ENCODE results near the gene CYP11A1. TPM values are rescaled to one million over a fixed set of nuclear protein-coding genes. Genes with fewer than 3 reads are reported as not detected.
A peak's percentile ranks its signal among the peaks of the same experiment; 100 is the strongest.
"Not testable (repeated sequence)": the region's sequence is repeated elsewhere in the genome, so short reads cannot be mapped to it uniquely, and the experiment has no call there.

Gene CYP11A1
- polyA plus RNA-seq, 3 donors from 2014 or later, result not detected

DNA sequence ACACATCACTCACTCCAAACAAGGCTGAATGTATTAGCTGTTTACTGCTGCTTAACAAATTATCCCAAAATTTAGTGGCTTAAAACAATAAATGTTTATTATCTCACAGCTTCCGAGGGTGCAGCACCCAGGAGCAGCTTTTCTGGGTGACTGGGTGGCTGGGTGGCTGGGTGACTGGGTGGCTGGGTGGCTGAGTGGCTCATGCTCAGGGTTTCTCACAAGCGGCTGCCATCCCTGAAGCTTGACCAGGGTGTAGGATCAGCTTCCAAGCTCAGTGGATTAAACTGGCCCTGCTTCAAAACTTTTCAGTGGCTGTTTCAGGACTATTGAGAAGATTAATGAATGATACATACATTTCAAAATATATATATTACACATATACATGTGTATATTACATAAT, 2.3 kb upstream of the CYP11A1 start:
- H3K27me3 Mint-ChIP-seq (ENCODE audit: low read depth in 3 of 3), result peaks cover 2 to 17% (median 7%) of the 10 kb centered on the region in 3 donors
- no peak overlapping the region for H3K4me3 Mint-ChIP-seq
- no peak for DNase-seq
- H3K36me3 Mint-ChIP-seq, result no peaks in the 10 kb centered on the region
- H3K4me1 Mint-ChIP-seq, result peaks cover 4 to 10% of the 10 kb centered on the region in 2 donors
- H3K27ac Mint-ChIP-seq, result no peak overlapping the region
- no peaks in the 10 kb centered on the region for H3K9me3 Mint-ChIP-seq

DNA sequence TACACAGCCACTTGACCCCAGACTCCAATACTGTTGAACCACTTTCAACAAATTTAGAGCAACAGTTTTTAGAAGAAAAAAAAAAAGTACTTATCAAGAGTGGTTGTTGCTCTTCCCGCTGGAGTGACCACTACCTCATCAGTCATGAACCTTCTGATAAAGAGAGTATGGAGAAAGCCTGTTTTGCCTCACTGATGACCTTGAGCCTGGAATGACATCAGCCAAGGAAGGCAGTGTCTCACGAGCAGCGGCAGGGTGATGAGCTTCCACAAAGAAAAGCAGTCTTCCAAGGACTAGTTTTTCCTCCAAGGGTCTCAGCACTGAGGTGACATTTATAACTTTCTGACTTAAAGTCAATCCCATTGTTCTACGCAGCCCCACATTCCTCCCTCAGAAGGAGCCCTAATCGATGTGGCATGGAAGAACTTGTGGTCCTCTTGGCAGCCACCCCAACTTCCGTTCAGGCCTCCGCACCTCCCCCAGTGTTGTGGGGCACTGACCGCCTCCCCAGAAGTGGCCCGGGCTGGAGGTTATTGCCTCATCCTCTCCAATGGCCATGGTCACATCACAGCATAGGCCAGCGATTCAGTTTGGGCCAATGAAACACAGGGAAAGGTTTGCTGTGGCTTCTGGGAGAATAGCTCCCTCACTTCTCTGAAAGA, 1.8 kb upstream of the CYP11A1 start:
- no peaks in the 10 kb centered on the region for H3K36me3 Mint-ChIP-seq
- peaks cover 0 to 5% of the 10 kb centered on the region in 2 donors for H3K4me1 Mint-ChIP-seq
- peaks cover 2 to 17% (median 8%) of the 10 kb centered on the region in 3 donors for H3K27me3 Mint-ChIP-seq (ENCODE audit: low read depth in 3 of 3)
- no peak overlapping the region for H3K4me3 Mint-ChIP-seq
- no peak overlapping the region for H3K27ac Mint-ChIP-seq
- no peaks in the 10 kb centered on the region for H3K9me3 Mint-ChIP-seq
- no peak for DNase-seq

DNA sequence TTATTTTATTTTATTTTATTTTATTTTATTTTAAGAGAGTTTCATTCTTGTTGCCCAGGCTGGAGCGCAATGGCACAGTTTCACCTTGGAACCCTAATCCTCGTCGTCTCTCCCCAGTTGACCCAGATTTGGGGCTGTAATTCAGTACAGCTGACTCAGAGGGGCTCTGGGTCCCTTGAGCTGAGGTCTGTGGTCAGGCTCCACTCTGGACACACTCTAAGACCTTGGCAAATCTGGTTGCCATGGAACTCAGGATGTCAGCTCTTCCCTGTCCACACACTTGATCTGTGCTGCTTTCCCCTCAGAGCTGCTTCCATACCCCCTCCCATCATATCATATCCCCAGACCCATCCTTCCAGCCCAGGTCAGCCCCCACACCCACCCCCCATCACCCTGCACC, 675 bp upstream of the CYP11A1 start:
- Mint-ChIP-seq H3K4me3 (no peak overlapping the region), H3K9me3 (no peaks in the 10 kb centered on the region), H3K27ac (no peak overlapping the region), H3K27me3 (ENCODE audit: low read depth in 3 of 3) (peaks cover 4 to 19% (median 10%) of the 10 kb centered on the region in 3 donors), H3K36me3 (no peaks in the 10 kb centered on the region), H3K4me1 (peaks cover 0 to 4% of the 10 kb centered on the region in 2 donors)
- no peak for DNase-seq

DNA sequence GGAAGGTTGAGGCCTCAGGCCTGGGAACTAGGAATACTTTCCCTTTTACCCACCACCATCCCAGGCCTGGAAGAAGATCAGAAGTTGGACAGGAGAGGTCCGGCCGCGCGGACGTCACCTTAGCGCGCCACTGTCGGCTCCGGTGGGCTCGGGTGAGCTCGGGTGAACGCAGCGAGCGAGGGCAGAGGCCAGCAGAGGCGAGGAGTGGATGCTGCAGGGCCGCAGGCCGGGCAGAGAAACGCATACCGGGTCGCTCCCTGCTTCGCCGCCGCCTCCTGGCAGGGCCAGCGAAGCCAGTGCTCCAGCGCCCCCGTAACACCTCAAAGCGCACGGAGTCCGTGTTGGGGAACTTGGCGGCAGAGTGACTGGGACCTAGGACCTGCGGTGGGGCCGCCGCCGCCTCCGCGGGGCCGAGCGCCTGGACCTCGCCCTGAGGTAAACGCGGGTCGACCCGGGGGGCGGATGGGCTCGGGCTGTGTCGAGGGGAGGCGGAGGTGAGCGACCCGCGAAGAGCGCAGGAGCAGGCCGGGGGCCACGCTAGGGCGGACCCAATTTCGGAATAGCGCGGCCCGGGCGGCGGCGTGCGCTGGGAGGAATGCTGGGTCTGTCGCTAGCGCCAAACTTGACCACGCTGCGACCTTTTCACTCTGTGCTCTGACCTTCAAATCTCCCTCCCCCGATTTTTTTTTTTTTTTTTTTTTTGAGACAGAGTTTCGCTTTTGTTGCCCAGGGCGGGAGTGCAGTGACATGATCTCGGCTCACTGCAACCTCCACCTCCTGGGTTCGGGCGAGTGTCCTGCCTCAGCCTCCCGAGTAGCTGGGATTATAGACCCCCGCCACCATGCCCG, 1.6 kb downstream of the CYP11A1 start:
- H3K4me3 Mint-ChIP-seq, result peak overlapping the region; percentile 57 to 67 (median 60)
- H3K27me3 Mint-ChIP-seq (ENCODE audit: low read depth in 3 of 3), result peaks cover 4 to 19% (median 14%) of the 10 kb centered on the region in 3 donors
- DNase-seq, result peak in 1 of 3 donors; percentile 6
- no peak overlapping the region for H3K27ac Mint-ChIP-seq
- no peaks in the 10 kb centered on the region for H3K36me3 Mint-ChIP-seq
- H3K4me1 Mint-ChIP-seq, result peaks cover 0 to 4% of the 10 kb centered on the region in 2 donors
- no peaks in the 10 kb centered on the region for H3K9me3 Mint-ChIP-seq

DNA sequence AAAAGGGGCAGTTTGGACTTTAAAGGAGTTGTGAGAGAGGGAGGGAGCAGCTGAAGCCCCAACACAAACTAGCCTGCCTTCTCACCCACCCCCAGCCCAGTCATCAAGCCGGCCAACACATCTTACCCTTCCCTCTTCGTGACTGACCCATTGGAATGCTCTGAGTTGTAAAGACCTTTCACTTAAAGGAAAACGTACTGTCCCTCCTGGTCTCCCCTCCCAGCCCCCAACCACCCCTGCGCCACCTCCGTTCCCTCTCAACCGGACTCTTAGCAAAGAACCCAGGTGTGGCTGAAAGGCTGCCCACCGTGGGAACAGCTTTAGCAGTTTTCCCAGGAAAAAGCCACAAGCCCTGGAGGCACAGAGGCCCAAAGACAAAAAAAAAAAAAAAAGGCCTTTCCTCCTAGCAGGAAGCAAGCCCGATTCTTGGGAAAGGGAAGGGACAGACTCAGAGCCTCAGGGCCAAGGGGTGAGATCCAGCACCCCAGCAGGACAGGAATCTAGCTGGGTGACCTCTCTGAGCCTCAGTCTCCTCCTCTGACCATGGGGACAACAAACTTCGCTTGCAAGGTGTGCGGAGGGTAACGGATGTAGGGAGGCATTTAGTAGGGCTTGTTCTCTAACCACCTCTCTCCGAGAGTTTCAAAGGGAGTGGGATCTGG, 2.4 kb downstream of the CYP11A1 start:
- no peaks in the 10 kb centered on the region for H3K36me3 Mint-ChIP-seq
- peaks cover 0 to 4% of the 10 kb centered on the region in 2 donors for H3K4me1 Mint-ChIP-seq
- no peak for DNase-seq
- peaks cover 4 to 19% (median 13%) of the 10 kb centered on the region in 3 donors for H3K27me3 Mint-ChIP-seq (ENCODE audit: low read depth in 3 of 3)
- H3K4me3 Mint-ChIP-seq, result peak overlapping the region; percentile 28 to 67 (median 60)
- H3K27ac Mint-ChIP-seq, result no peak overlapping the region
- no peaks in the 10 kb centered on the region for H3K9me3 Mint-ChIP-seq

DNA sequence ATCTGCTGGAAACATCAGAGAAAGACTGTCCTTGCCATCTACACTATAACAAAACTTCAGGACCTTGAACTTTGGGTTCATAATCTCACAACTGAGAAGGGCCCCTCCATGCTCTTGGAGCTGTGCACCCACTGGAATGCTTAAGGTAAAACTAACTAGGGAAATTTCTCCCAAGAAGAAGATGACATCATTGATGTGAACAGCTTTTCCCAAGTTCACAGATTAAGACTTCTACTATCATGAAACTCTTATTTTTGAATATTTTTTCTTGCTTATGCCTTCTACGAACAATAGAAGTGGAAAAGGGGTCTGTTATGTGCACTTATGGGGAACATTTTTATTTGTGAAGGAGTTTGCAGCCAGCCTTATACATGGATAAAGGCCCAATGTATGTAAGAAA, 5.0 kb downstream of the CYP11A1 start:
- H3K27me3 Mint-ChIP-seq (ENCODE audit: low read depth in 3 of 3), result peaks cover 4 to 13% (median 8%) of the 10 kb centered on the region in 3 donors
- DNase-seq, result no peak
- H3K4me1 Mint-ChIP-seq, result peaks cover 0 to 4% of the 10 kb centered on the region in 2 donors
- no peak overlapping the region for H3K27ac Mint-ChIP-seq
- no peaks in the 10 kb centered on the region for H3K9me3 Mint-ChIP-seq
- no peaks in the 10 kb centered on the region for H3K36me3 Mint-ChIP-seq
- H3K4me3 Mint-ChIP-seq, result no peak overlapping the region

DNA sequence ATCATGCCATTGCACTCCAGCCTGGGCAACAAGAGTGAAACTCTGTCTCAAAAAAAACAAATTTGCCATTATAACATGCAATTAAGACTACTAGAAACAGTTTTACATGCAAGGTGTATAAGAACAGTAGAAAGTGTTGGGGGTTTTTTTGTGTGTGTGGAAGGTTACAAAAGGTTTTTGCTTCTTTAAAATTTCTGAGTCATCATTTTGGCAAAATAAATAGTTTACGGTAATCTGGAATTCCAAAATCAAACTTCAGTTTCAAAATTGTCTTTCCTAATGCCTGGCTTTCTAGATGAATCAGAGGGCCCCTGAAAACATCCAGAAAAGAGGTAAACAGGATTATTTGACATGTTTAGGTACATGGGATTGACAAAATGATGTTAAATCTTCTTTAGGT, 6.6 kb downstream of the CYP11A1 start:
- H3K4me3 Mint-ChIP-seq; H3K36me3 Mint-ChIP-seq; DNase-seq; H3K27me3 Mint-ChIP-seq (ENCODE audit: low read depth in 3 of 3); H3K4me1 Mint-ChIP-seq; H3K9me3 Mint-ChIP-seq; H3K27ac Mint-ChIP-seq: not testable (repeated sequence)

DNA sequence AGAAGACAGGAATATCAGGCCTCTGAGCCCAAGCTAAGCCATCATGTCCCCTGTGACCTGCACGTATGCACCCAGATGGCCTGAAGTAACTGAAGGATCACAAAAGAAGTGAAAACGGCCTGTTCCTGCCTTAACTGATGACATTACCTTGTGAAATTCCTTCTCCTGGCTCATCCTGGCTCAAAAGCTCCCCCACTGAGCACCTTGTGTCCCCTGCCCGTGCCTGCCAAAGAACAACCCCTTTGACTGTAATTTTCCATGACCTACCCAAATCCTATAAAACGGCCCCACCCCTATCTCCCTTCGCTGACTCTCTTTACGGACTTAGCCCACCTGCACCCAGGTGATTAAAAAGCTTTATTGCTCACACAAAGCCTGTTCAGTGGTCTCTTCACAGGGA, 8.1 kb downstream of the CYP11A1 start:
- not testable (repeated sequence) for H3K27me3 Mint-ChIP-seq (ENCODE audit: low read depth in 3 of 3); H3K4me1 Mint-ChIP-seq; H3K36me3 Mint-ChIP-seq; H3K4me3 Mint-ChIP-seq; DNase-seq; H3K27ac Mint-ChIP-seq; H3K9me3 Mint-ChIP-seq

DNA sequence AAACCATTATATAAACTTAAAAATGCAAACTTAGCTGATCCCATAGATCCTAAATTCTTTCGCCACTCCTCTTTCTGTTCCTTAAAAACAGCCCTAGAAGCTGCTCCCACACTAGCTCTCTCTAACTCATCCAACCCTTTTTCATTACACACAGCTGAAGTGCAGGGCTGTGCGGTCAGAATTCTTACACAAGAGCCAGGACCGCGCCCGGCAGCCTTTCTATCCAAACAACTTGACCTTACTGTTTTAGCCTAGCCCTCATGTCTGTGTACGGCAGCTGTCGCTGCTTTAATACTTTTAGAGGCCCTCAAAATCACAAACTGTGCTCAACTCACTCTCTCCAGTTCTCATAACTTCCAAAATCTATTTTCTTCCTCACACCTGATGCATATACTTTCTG, 9.9 kb downstream of the CYP11A1 start:
- not testable (repeated sequence) for H3K4me3 Mint-ChIP-seq; H3K9me3 Mint-ChIP-seq; H3K27ac Mint-ChIP-seq; H3K4me1 Mint-ChIP-seq; H3K27me3 Mint-ChIP-seq (ENCODE audit: low read depth in 3 of 3); H3K36me3 Mint-ChIP-seq; DNase-seq

DNA sequence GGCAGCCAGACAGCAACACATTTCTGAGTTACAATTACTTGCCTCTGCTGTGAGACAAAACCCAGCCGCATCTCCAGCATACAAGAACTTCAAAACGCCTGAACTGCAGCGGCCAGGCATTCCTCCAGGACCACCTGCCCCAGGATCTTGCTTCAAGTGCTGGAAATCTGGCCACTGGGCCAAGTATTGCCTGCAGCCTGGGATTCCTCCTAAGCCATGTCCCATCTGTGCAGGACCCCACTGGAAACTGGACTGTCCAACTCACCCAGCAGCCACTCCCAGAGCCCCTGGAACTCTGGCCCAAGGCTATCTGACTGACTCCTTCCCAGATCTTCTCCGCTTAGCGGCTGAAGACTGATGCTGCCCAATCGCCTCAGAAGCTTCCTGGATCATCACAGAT, 11.4 kb downstream of the CYP11A1 start:
- not testable (repeated sequence) for H3K27me3 Mint-ChIP-seq (ENCODE audit: low read depth in 3 of 3)

DNA sequence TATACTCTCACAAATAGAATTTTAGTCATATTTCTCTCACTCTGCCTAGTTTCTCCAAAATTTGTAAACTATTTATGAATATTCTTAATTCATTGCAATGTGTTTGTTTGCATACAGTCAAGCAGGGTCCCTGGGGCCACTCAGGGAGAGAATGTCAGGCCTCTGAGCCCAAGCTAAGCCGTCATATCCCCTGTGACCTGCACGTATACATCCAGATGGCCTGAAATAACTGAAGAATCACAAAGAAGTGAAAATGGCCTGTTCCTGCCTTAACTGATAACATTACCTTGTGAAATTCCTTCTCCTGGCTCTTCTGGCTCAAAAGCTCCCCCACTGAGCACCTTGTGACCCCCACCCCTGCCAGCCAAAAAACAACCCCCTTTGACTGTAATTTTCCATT, 13.5 kb downstream of the CYP11A1 start:
- H3K27me3 Mint-ChIP-seq (ENCODE audit: low read depth in 3 of 3), result peaks cover 0 to 13% (median 1%) of the 10 kb centered on the region in 3 donors
- not testable (repeated sequence) for H3K4me1 Mint-ChIP-seq, H3K4me3 Mint-ChIP-seq, H3K36me3 Mint-ChIP-seq, H3K9me3 Mint-ChIP-seq, H3K27ac Mint-ChIP-seq, DNase-seq

More for the DNA sequence above, 11.4 kb downstream of the CYP11A1 start:
- H3K4me3 Mint-ChIP-seq, H3K4me1 Mint-ChIP-seq, H3K36me3 Mint-ChIP-seq, H3K27ac Mint-ChIP-seq, H3K9me3 Mint-ChIP-seq, DNase-seq: not testable (repeated sequence)

DNA sequence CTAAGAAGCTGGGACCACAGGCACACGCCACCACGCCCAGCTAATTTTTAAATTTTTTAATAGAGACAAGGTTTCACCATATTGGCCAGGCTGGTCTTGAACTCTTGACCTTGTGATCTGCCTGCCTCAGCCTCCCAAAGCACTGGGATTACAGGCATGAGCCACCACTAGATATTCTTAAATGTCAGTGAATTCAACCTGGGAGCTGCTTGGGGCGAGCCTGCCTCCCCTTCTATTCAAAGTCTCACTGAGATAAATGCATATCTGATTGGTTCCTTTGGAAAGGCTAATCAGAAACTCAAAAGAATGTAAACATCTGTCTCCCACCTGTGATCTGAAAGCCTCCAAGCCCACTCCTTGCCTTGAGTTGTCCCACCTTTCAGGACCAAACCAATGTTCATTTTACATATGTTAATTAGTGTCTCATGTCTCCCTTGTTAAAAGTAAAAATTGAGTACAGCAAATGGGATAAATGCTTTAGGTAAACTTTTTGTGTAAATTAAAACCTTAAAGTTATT, 15.0 kb downstream of the CYP11A1 start:
- DNase-seq, result no peak
- no peaks in the 10 kb centered on the region for H3K4me1 Mint-ChIP-seq
- no peak overlapping the region for H3K27ac Mint-ChIP-seq
- H3K36me3 Mint-ChIP-seq, result peaks cover 0 to 4% (median 0%) of the 10 kb centered on the region in 3 donors
- H3K27me3 Mint-ChIP-seq (ENCODE audit: low read depth in 3 of 3), result peaks cover 0 to 13% (median 1%) of the 10 kb centered on the region in 3 donors
- H3K9me3 Mint-ChIP-seq, result no peaks in the 10 kb centered on the region
- no peak overlapping the region for H3K4me3 Mint-ChIP-seq

DNA sequence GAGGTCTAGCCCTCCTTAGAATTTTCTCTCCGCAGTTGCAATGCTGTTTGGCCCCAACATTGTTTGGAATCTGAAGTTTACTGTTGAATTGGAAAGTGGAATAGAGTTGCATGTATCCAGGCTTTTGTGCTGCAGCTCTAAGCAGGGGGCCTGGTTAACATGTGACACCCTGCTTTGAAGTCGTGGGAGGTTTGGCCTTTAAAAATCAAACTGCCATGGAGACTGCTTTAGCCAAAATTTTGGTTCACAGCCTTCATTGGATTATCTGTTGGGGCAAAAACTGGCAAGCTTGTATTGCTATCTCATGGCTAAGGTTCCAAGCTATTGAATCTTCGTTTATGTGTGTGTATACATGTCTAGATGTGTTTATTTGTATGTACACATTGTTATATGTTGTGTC, 15.8 kb downstream of the CYP11A1 start:
- DNase-seq, result no peak
- H3K27me3 Mint-ChIP-seq (ENCODE audit: low read depth in 3 of 3), result peaks cover 0 to 14% (median 1%) of the 10 kb centered on the region in 3 donors
- no peak overlapping the region for H3K4me3 Mint-ChIP-seq
- no peaks in the 10 kb centered on the region for H3K4me1 Mint-ChIP-seq
- peaks cover 0 to 4% (median 0%) of the 10 kb centered on the region in 3 donors for H3K36me3 Mint-ChIP-seq
- no peaks in the 10 kb centered on the region for H3K9me3 Mint-ChIP-seq
- H3K27ac Mint-ChIP-seq, result no peak overlapping the region
